ENCODE results near the gene CPT1A.

The CPT1A gene

DNA sequence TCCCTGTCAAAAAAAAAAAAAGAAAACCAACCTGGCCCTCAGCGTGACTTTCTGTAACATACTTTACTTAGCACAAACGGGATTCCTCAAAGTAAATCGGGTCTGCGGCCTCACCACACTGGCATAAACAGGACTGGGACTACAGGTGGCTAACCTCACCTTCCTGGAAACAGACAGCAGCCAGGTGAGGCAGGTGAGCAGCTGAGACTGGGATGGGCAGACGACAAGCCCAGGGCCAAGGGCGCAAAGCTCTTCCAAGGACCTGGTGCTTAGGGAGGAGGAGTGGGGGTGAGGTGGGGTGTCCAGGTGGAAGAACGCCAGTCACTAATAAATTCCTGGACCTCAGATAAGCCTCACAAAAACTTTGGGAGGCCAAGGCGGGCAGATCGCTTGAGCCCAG lies 15.0 kb downstream of the CPT1A start:
- Mint-ChIP-seq H3K36me3 (peaks cover 12% of the 10 kb centered on the region), H3K9me3 (no peaks in the 10 kb centered on the region), H3K27ac (no peak overlapping the region), H3K4me3 (no peak overlapping the region), H3K4me1 (peaks cover 51% of the 10 kb centered on the region)
- no peak for DNase-seq (ENCODE audit: low spot score in 2 of 2)
- no peak for ATAC-seq

DNA sequence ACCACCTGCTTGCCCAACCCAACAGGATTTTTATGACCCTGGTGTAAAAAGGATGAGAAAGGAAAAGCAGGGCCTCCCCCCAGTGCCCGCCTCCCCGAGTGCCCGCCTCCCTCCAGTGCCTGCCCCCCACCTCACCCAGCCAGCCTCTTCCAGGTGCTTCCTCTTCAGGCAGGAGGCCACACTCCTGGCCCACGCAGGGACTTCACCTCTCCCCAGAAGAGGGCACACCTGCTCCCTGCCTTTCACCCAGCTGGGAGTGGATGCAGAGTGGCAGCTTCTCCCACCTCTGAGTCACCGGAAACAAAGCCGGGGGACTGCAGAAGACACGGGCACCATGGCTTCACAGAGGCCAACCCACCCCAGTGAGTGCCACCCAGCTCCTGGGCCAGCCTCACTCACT lies 16.1 kb downstream of the CPT1A start:
- peak overlapping the region; percentile 89 for H3K27ac Mint-ChIP-seq
- DNase-seq (ENCODE audit: low spot score in 2 of 2), result no peak
- H3K9me3 Mint-ChIP-seq, result no peaks in the 10 kb centered on the region
- peak; percentile 79 for ATAC-seq
- H3K36me3 Mint-ChIP-seq, result peaks cover 12% of the 10 kb centered on the region
- no peak overlapping the region for H3K4me3 Mint-ChIP-seq
- H3K4me1 Mint-ChIP-seq, result peaks cover 43% of the 10 kb centered on the region

DNA sequence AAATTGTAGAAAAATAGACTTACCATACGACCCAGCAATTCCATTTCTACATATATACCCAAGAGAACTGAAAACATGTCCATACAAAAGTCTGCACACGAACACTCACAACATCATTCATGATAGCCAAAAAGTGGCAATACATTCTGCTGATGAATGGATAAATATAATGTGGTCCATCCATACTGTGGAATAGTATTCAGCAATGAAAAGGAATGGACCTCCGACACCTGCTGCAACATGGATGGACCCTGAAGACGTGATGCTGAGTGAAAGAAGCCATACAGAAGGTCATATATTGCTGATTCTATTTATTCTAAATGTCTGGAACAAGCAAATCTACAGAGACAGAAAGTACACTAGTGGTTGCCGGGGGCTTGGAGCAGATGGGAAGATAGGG lies 19.2 kb downstream of the CPT1A start:
- no peak overlapping the region for H3K4me3 Mint-ChIP-seq
- H3K4me1 Mint-ChIP-seq, result peaks cover 30% of the 10 kb centered on the region

DNA sequence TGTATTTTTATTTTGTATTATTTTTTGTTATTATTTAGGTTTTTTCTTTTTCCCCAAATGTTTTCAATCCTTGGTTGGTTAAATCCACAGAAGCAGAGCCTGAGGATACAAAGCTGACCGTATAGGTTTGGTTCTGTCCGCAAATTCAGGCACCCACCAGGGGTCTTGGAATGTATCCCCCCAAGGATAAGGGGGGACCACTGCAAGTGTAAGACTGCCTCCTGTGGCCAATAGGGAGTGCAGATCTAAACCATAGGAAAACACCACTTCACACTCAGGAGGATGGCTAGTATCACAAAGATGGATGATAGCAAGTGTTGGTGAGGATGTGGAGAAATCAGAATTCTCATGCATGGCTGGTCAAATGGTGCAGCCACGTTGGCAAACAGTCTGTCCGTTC lies 20.0 kb downstream of the CPT1A start:
- ATAC-seq (no peak), DNase-seq (ENCODE audit: low spot score in 2 of 2) (no peak)
- Mint-ChIP-seq H3K27ac (no peak overlapping the region), H3K9me3 (no peaks in the 10 kb centered on the region), H3K36me3 (peaks cover 7% of the 10 kb centered on the region), H3K4me1 (peaks cover 36% of the 10 kb centered on the region), H3K4me3 (no peak overlapping the region)

More for the DNA sequence above, 19.2 kb downstream of the CPT1A start:
- Mint-ChIP-seq H3K9me3 (no peaks in the 10 kb centered on the region), H3K27ac (no peak overlapping the region), H3K36me3 (no peaks in the 10 kb centered on the region)
- no peak for ATAC-seq
- no peak for DNase-seq (ENCODE audit: low spot score in 2 of 2)

DNA sequence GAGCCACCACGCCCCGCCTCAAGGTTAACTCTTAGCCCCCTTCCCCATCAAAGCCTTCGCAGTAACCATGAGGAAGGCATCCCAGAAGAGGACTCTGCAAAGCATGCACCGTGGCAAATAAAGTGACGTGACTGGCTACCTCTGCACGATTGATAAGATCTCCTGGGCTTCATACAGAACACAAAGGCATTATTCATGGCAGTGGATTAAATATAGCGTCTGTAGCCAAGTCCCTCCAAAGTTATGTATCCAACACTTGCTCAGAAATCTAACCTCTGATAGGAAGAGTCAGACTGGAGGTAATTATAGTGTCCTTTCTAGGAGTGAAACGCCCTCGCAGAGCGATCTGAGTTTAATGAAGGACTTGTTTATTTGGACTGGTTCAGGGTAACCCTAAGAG lies 22.4 kb downstream of the CPT1A start:
- Mint-ChIP-seq H3K4me1 (peaks cover 36% of the 10 kb centered on the region), H3K27ac (no peak overlapping the region), H3K9me3 (no peaks in the 10 kb centered on the region), H3K36me3 (peaks cover 23% of the 10 kb centered on the region), H3K4me3 (no peak overlapping the region)
- no peak for ATAC-seq
- no peak for DNase-seq (ENCODE audit: low spot score in 2 of 2)

DNA sequence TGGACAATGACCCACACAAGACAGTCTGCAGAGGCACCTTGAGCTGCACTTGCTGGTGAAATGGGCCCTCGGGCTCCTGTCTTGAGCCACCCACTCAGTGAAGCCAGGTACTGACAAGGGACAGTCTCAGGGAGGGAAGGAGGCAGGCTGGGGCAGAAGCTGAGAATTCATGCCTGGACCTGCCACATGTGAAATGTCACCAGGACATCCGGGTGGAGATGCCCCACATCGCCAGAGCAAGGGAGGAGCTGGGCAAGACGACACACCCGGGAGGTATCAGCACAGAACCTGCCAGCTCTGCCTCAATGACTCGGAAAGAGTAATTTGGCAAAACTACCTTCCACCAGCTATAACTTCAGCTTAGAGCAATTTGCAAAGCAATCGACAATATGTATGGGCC lies 23.5 kb downstream of the CPT1A start:
- ATAC-seq, result no peak
- Mint-ChIP-seq H3K9me3 (no peaks in the 10 kb centered on the region), H3K36me3 (peaks cover 23% of the 10 kb centered on the region), H3K27ac (peak overlapping the region; percentile 95), H3K4me1 (peaks cover 36% of the 10 kb centered on the region), H3K4me3 (no peak overlapping the region)
- DNase-seq (ENCODE audit: low spot score in 2 of 2), result no peak

DNA sequence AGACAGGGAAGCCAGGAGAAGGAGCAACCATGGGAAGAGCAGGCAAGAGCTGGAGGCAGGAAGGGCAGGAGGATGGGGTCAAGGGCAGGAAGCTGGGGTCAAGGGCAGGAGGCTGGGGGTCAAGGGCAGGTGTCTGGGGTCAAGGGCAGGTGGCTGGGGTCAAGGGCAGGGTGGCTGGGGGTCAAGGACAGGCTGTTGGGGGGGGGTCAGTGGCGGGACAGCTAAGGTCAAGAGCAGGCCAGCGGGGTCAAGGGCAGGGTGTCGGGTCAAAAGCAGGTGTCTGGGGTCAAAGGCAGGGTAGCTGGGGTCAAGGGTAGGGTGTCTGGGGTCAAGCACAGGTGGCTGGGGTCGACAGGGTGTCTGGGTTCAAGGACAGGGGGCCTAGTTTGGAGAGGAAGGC lies 24.2 kb downstream of the CPT1A start:
- DNase-seq (ENCODE audit: low spot score in 2 of 2) (no peak), ATAC-seq (no peak)
- Mint-ChIP-seq H3K36me3 (peaks cover 29% of the 10 kb centered on the region), H3K9me3 (no peaks in the 10 kb centered on the region), H3K4me1 (peaks cover 36% of the 10 kb centered on the region), H3K27ac (peak overlapping the region; percentile 95), H3K4me3 (peak overlapping the region; percentile 38)

DNA sequence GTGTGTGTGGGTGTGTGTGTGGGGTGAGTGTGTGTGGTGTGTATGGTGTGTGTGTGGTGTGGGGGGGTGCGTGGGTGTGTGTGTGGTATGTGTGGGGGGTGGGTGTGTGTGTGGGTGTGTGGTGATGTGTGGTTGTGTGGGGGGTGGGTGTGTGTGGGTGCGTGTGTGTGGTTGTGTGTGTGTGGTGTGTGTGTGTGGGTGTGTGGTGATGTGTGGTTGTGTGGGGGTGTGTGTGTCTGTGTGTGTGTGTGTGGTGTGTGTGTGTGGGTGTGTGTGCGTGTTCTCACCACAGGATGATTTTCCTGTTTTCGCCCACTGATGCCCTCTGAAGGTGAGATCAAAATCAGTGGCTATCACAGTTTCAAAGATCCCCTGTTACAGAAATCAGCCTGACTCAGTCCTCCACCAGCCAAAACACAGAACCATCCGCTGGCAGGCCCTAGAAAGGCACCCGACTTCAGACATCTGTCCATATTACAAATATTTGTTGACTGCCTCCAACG lies 24.7 kb downstream of the CPT1A start:
- DNase-seq (ENCODE audit: low spot score in 2 of 2) (no peak), ATAC-seq (peak; percentile 86)
- H3K36me3 Mint-ChIP-seq, result peaks cover 35% of the 10 kb centered on the region

DNA sequence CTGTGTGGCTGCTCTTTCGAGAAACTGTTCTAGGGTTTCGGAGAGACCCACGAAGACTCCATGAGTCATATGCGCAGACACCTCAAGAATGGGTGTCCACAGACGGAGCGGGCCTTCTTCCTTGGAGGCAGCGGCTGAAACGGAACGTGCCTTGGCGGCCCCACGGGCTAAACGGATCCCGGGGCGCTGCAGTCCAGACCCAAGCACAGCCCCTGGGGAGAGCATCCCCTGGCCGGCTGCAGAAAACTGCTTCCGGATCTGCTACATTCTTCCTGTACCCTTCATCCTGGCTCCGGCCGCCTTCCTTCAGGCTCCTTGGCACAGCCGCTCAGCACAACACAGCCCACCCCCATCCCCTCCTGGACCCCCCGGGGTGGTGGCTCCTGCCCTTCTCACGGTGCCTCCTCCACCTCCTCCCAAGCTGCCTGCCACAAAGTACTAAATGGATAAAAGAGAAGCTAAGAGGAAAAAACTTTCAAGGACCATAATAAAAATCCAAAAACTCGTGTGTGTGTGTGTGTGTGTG lies 25.4 kb downstream of the CPT1A start:
- peak; percentile 15 for ATAC-seq
- DNase-seq (ENCODE audit: low spot score in 2 of 2), result no peak
- peaks cover 36% of the 10 kb centered on the region for H3K36me3 Mint-ChIP-seq
- no peaks in the 10 kb centered on the region for H3K9me3 Mint-ChIP-seq
- no peak overlapping the region for H3K4me3 Mint-ChIP-seq
- peaks cover 36% of the 10 kb centered on the region for H3K4me1 Mint-ChIP-seq
- H3K27ac Mint-ChIP-seq, result peak overlapping the region; percentile 95

More for the DNA sequence above, 24.7 kb downstream of the CPT1A start:
- Mint-ChIP-seq H3K27ac (peak overlapping the region; percentile 95), H3K4me3 (peak overlapping the region; percentile 38), H3K4me1 (peaks cover 36% of the 10 kb centered on the region), H3K9me3 (no peaks in the 10 kb centered on the region)

DNA sequence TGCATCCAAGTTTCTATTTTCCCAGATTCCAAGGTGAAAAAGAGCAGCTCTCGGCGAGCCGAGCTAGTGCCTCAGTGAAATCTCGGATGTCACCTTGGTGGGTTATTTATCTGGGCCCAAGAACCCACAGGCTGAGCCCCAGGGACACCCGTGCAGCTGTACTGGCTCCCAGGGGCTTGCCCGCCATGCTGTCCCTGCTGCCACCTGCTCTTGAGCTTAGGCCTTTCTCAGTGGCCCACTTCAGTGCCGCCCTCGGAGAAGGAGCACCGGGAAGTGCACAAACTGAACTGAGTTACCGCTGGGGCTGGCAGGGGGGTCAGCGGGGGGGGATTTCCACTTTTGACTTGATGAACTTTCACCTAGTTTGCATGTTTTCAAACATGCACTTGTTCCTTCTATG lies 27.9 kb downstream of the CPT1A start:
- ATAC-seq, result no peak

DNA sequence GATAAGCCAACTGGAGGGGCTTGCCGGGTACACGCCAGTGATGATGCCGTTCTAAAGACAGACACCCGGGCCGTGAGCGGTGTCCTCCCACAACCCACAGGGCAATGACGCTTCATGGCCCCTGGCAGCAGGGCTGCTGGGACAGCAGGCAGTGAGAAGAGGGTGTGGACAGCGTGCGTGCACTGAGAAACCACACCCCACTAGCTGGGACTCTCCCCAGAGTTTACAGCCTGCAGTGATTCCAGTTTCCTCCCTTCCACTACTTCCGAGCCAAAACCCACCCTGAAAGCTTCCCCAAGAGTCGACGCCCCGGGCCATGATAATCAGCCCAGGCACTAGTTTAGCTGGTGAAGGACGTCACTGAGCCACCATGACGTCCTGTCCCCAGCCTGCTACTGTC lies 29.2 kb downstream of the CPT1A start:
- Mint-ChIP-seq H3K27ac (peak overlapping the region; percentile 29), H3K4me1 (peaks cover 22% of the 10 kb centered on the region), H3K36me3 (peaks cover 50% of the 10 kb centered on the region), H3K9me3 (no peaks in the 10 kb centered on the region), H3K4me3 (no peak overlapping the region)
- DNase-seq (ENCODE audit: low spot score in 2 of 2), result no peak
- no peak for ATAC-seq

More for the DNA sequence above, 27.9 kb downstream of the CPT1A start:
- peaks cover 44% of the 10 kb centered on the region for H3K36me3 Mint-ChIP-seq
- H3K9me3 Mint-ChIP-seq, result no peaks in the 10 kb centered on the region
- H3K4me1 Mint-ChIP-seq, result peaks cover 31% of the 10 kb centered on the region
- DNase-seq (ENCODE audit: low spot score in 2 of 2), result no peak
- no peak overlapping the region for H3K4me3 Mint-ChIP-seq
- no peak overlapping the region for H3K27ac Mint-ChIP-seq

DNA sequence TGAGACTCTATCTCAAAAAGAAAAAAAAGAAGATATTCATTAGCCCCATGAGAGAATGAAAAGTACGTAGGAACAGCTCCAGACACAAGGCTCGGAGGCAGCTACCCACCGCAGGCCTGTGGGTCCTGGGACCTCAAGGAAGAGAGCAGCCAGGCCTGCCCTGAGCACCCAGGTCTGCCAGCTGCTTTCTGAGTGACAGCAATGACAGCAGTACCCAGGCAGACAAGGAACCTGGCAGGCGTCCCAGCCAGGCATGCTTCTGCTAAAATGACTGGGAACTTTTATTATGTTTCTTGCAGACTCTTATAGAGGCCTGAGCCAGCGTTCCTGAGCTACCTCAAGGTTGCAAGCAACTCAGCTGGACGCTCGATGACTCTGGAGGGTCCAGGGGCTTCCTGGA lies 31.6 kb downstream of the CPT1A start:
- H3K27ac Mint-ChIP-seq, result no peak overlapping the region
- H3K4me1 Mint-ChIP-seq, result no peaks in the 10 kb centered on the region
- no peaks in the 10 kb centered on the region for H3K9me3 Mint-ChIP-seq
- peaks cover 33% of the 10 kb centered on the region for H3K36me3 Mint-ChIP-seq
- no peak overlapping the region for H3K4me3 Mint-ChIP-seq
- DNase-seq (ENCODE audit: low spot score in 2 of 2), result no peak
- ATAC-seq, result no peak

DNA sequence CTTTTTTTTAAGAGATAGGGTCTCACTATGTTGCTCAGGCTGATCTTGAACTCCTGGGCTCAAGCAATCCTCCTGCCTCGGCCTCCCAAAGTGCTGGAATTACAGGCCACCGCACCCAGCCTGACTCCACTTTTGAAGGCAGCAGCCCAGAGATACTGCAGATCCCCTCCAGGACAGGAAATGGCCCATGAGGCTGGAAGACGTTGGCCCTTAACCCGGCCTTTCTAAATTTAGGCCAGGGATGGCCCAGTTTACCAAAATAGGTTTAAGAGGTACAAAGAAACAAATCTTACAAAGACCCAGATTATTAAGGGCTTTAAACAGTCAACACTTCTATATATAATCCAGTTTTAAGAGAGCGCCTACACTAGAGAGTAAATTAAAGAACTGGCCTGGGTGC lies 32.2 kb downstream of the CPT1A start:
- H3K4me3 Mint-ChIP-seq, result no peak overlapping the region
- H3K4me1 Mint-ChIP-seq, result no peaks in the 10 kb centered on the region
- H3K36me3 Mint-ChIP-seq, result peaks cover 31% of the 10 kb centered on the region
- ATAC-seq (no peak), DNase-seq (ENCODE audit: low spot score in 2 of 2) (no peak)
- H3K27ac Mint-ChIP-seq, result peak overlapping the region; percentile 39
- no peaks in the 10 kb centered on the region for H3K9me3 Mint-ChIP-seq

DNA sequence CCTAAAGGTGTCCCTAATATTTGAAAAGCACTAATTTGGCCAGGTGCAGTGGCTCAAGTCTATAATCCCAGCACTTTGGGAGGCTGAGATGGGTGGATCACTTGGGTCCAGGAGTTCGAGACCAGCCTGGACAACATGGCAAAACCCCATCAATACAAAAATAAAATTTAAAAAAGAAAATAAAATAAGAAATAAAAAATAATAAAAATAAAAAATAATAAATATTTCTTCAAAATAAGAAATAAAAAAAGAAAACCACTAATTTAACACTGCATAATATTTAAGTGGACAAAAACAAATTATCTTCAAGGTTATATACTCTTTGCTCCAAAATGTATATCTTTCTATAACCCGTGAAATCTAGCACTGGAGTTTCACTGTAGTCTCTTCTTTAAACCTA lies 32.9 kb downstream of the CPT1A start:
- Mint-ChIP-seq H3K4me1 (no peaks in the 10 kb centered on the region), H3K9me3 (no peaks in the 10 kb centered on the region), H3K27ac (no peak overlapping the region), H3K4me3 (no peak overlapping the region), H3K36me3 (peaks cover 34% of the 10 kb centered on the region)
- no peak for DNase-seq (ENCODE audit: low spot score in 2 of 2)
- no peak for ATAC-seq

DNA sequence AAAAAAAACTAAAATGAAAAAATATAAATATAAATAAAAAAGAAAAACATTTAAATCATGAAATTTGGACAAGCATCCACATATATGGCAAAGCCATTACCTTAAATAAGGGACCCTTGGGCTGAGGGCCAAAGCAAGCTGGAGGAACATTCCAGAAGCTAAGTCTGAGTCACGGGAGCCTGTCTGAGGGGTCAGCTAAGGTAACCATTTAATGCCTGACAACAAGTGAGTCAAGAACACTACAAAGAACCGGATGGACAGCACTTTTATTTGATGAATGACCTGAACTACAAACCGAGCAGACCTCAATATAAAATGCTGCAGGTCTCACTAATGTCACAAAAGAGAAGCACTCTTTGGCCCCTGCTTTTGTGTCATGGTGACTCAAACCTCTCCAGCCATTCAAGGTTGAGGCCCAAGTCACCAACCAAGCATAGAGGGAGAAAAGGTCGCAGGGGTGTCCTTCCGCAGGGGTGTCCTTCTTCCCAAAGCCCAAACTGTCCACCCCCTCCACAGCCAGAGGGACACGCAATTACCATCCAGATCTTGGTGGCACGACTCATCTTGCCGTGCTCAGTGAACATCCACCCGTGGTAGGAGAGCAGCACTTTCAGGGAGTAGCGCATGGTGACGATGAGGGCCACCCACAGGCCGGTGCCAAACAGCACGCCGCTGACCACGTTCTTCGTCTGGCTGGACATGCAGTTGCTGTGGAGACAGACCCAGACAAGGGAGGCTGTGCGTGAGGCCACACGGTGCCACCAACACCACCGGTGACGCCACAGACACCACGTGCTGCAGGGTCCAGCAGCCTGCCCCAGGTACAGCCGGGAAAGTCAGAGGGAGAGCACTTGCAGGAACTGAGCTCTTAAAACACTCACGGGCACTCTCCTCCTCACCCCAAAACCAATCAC lies 34.5 kb downstream of the CPT1A start:
- ATAC-seq (no peak), DNase-seq (ENCODE audit: low spot score in 2 of 2) (no peak)
- Mint-ChIP-seq H3K4me3 (no peak overlapping the region), H3K9me3 (no peaks in the 10 kb centered on the region), H3K36me3 (peaks cover 32% of the 10 kb centered on the region), H3K4me1 (no peaks in the 10 kb centered on the region), H3K27ac (peak overlapping the region; percentile 60)

DNA sequence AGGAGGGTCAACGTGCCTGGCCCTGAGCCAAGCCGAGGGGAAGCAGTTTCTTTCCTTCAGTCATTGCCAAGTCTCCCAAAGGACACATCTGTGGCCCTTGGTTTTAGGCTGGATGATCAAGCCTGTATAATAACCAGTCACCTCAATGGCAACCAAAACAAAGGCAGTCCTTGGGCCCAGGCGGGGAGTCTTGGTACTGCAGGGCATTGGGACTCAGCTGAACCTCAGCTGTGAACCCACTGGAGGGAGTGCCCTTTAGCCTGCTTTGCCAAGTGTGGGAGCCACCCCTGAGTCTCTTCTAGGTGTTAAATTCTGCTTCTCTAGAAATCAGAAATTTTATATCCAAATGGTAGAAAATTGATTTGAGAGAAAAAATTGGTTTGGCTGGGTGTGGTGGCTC lies 36.9 kb downstream of the CPT1A start:
- Mint-ChIP-seq H3K9me3 (no peaks in the 10 kb centered on the region), H3K4me3 (no peak overlapping the region), H3K4me1 (no peaks in the 10 kb centered on the region), H3K27ac (no peak overlapping the region), H3K36me3 (peaks cover 40% of the 10 kb centered on the region)
- no peak for ATAC-seq
- DNase-seq (ENCODE audit: low spot score in 2 of 2), result no peak

Measured in stimulated activated effector memory CD8-positive, alpha-beta T cell treated with anti-CD3 and anti-CD28 coated beads, Interleukin-12 subunit alpha, Interleukin-12 subunit beta, amount 100 ng/mL, for 72 hours (primary cell).